Kidney epithelial cell (primary cell): ENCODE results near the gene C1QTNF4. TPM values are rescaled to one million over a fixed set of nuclear protein-coding genes. Genes with fewer than 3 reads are reported as not detected.
"Not testable (repeated sequence)": the region's sequence is repeated elsewhere in the genome, so short reads cannot be mapped to it uniquely, and the experiment has no call there.

Experiments
- DNase-seq: peaks from one replicate; pipeline ENCODE4 v3.0.0-alpha.2; 2010; ENCODE audit warnings: low read depth
- H3K27me3 ChIP-seq: 2 replicates; pipeline ENCODE4 v1.6.0; 2011; ENCODE audit warnings: low read length; ENCODE audit not compliant: control insufficient read depth, insufficient read depth
- H3K36me3 ChIP-seq: 2 replicates; pipeline ENCODE4 v1.5.1; 2011; ENCODE audit warnings: low read length; ENCODE audit not compliant: control insufficient read depth, insufficient read depth
- H3K4me3 ChIP-seq: 2 replicates; pipeline ENCODE4 v1.5.1; 2011; ENCODE audit warnings: low read depth, mild to moderate bottlenecking, control low read depth, low read length
- CTCF ChIP-seq: IDR thresholded peaks from 2 replicates; pipeline ENCODE4 v1.5.1; 2011; ENCODE audit warnings: mild to moderate bottlenecking, moderate library complexity, low read length, control low read depth, inconsistent platforms; ENCODE audit not compliant: insufficient read depth, poor library complexity, severe bottlenecking
- total RNA-seq: library from RNA; depleted of rRNA; stranded (reverse); fragments of >200 nt; gene quantifications from 2 replicates; pipeline ENCODE4 v1.2.3, GENCODE V29; 2015

The C1QTNF4 gene
- total RNA-seq: 2.1 and 7.1 TPM in 2 replicates

GRCh38 chr11:47593934-47594855, at the start of gene C1QTNF4:
TSS of gene C1QTNF4 (minus strand) at chr11:47594411. CDS start at chr11:47590810, 3,601 bp downstream.
- DNase-seq: no peak
- no peak for TF ChIP-seq CTCF
- Histone ChIP-seq H3K27me3 (peaks cover 51% of the 10 kb centered on the region), H3K36me3 (no peaks in the 10 kb centered on the region), H3K4me3 (peak within 1 kb of the TSS; percentile 9)

- peak within 1 kb of the TSS; percentile 83 for H3K4me3 ChIP-seq
- peak; percentile 21 for TF ChIP-seq CTCF
- DNase-seq: peak; percentile 86
- H3K27me3 ChIP-seq: no peaks in the 10 kb centered on the region
- no peaks in the 10 kb centered on the region for H3K36me3 ChIP-seq
Measured at GRCh38 chr11:47642099-47642855, 48.1 kb upstream of the C1QTNF4 start, which contains the start of gene MTCH2. TSS of gene MTCH2 (minus strand) at chr11:47642559. CDS start at chr11:47642465, 94 bp downstream.

GRCh38 chr11:47641600-47642098, 47.4 kb upstream of the C1QTNF4 start:
- DNase-seq: no peak
- no peaks in the 10 kb centered on the region for H3K27me3 ChIP-seq
- peak overlapping the region; percentile 83 for H3K4me3 ChIP-seq
- no peaks in the 10 kb centered on the region for H3K36me3 ChIP-seq
- no peak for TF ChIP-seq CTCF

- H3K36me3 ChIP-seq, DNase-seq, H3K4me3 ChIP-seq, H3K27me3 ChIP-seq: not testable (repeated sequence)
Measured at GRCh38 chr11:47640506-47640905, 46.3 kb upstream of the C1QTNF4 start.

- H3K4me3 ChIP-seq, H3K36me3 ChIP-seq: not testable (repeated sequence)
Measured at GRCh38 chr11:47636331-47636730, 42.1 kb upstream of the C1QTNF4 start.

GRCh38 chr11:47631473-47631872, 37.3 kb upstream of the C1QTNF4 start:
- Histone ChIP-seq H3K36me3 (no peaks in the 10 kb centered on the region), H3K27me3 (no peaks in the 10 kb centered on the region), H3K4me3 (no peak overlapping the region)
- DNase-seq: no peak
- TF ChIP-seq CTCF: no peak

More at GRCh38 chr11:47636331-47636730, 42.1 kb upstream of the C1QTNF4 start:
- not testable (repeated sequence) for DNase-seq, H3K27me3 ChIP-seq
